Pancreas (tissue), 10 donors: ENCODE data around the gene B3GNT4. TPM values are rescaled to one million over a fixed set of nuclear protein-coding genes. Genes with fewer than 3 reads are reported as not detected.

ENCODE experiments used
- ATAC-seq, 4 donors: fragments of 200-7000 bp; cut with Tn5 transposase; one replicate each; pipeline versions ENCODE4 v1.8.0 to v1.9.1; 2020; ENCODE audit warnings: mild to moderate bottlenecking in 4 of 4, moderate library complexity in 4 of 4
- DNase-seq, 6 donors: peaks; one replicate each; pipeline ENCODE4 v3.0.0-alpha.2; 2020
- FAIRE-seq: peaks from 2 replicates; lab custom pipeline; 2012; peaks lifted over from hg19 to GRCh38; lab: Jason Lieb, UNC
- H3K27ac ChIP-seq, 4 donors: fragments of 200-600 bp; sonication (generic); 1 replicate in 3 of 4; 2 replicates in 1 of 4; pipeline versions ENCODE4 v1.5.0 to v1.8.0; 2020
- H3K27me3 ChIP-seq, 4 donors: fragments of 200-600 bp; one replicate each; pipeline ENCODE4 v1.8.0; 2021
- H3K36me3 ChIP-seq, 3 donors: fragments of 200-600 bp; sonication (generic) in 1 of 3; one replicate each; pipeline versions ENCODE4 v1.5.0 to v1.8.0; 2020 to 2021
- H3K4me1 ChIP-seq, 3 donors: fragments of 200-600 bp; one replicate each; pipeline ENCODE4 v1.8.0; 2021
- H3K4me3 ChIP-seq, 4 donors: fragments of 200-600 bp; sonication (generic) in 2 of 4; one replicate each; pipeline versions ENCODE4 v1.5.0 to v1.8.0; 2020 to 2021
- H3K9me3 ChIP-seq, 4 donors: fragments of 200-600 bp; one replicate each; pipeline ENCODE4 v1.8.0; 2021
- WGBS, 2 donors: extraction: QIAGEN DNeasy Blood & Tissue Kit; methylation state at CpG; one replicate each; pipeline ENCODE4 v1.1.7; 2013; 5-methylcytosine and 5-hydroxymethylcytosine counted together
- intact Hi-C, 3 donors: fragments of 100-400 bp; cut with DNase I; formaldehyde crosslinking; loops; one replicate each; pipeline versions ENCODE4 v1.11.1 to v1.14.2; 2022
- polyA plus RNA-seq, 2 donors: library from polyadenylated mRNA; stranded (reverse); fragments of 200-250 nt; gene quantifications; one replicate each; pipeline ENCODE4 v1.2.3, GENCODE V29; 2013
- total RNA-seq, 6 donors: library from RNA; stranded (reverse); fragmentation: NEBNext Ultra II Directional in 4 of 6; extraction: Animal tissue kit (Norgen Biotek cat#: 25700) in 4 of 6; gene quantifications; one replicate each; pipeline versions ENCODE4 v1.2.1 to v1.2.4, GENCODE V29; 2021 to 2023
- TF ChIP-seq, protein P1 (sequence below), 4 donors: fragments of 200-600 bp; sonication (generic) in 3 of 4; IDR thresholded peaks; one replicate each; pipeline versions ENCODE4 v1.5.0 to v1.8.0; 2021; ENCODE audit warnings: antibody characterized with exemption in 4 of 4
- donor health status: healthy with polysubstance abuse.
- donor health status: DM: no; HTN: no; CAD: no; lungs with moderate emphysema.
- donor health status: DM: no; HTN: no; CAD: no.
- donor health status: control.
- donor health status: control.
- donor health status: Bipolar disorder and iron deficiency.
- donor health status: DM: yes; HTN: yes; CAD: no.
- donor health status: DM: no; HTN: no; CAD: no.
- donor health status: DM: no; HTN: no; CAD: no.
- donor health status: DM: yes; HTN: yes; CAD: no.

Gene B3GNT4
- total and polyA plus RNA-seq, 8 donors, result 0.06 to 0.61 (median 0.22) TPM; not detected in 2

DNA sequence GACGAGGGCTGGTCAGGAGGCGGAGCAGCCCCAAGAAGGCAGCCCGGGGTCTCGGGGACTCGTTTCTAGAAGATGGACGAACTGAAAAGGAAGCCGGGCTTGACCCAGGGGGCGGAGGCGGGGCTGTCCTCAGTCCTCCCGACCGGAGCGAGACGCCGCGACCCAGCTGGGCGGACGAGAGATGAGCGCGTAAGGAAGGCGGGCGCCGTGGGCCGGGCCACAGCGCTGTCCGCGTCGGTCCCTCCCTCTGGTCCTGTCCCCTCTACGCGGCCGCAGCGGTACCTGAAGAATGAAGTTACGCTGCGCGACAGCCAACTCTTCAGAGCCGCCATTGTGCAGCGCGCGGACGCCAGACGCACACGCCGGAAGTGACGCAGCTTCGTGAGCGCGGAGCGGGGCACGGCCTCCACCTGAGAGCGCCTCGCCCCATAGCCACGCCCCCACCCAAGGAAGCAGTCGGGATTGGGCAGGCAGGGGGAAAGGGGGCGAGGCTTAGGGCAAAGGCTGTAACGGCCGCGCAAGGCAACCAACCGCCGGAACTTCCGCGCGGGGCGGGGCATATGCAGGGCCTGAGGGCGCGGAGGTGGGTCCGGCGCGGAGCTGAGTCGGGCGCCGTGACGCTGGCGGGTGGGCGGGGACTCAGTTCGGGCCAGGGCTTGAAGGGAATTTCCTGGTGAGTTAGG is 22.3 kb downstream of the B3GNT4 start, which contains the start of gene DIABLO:
DIABLO (minus strand) TSS at position 370 of the 683 bp plus-strand sequence; CDS start at position 332, 38 bp downstream.
- intact Hi-C loops, result no loop called here
- Histone ChIP-seq H3K27me3 (no peaks in the 10 kb centered on the region), H3K4me3 (peak within 1 kb of the TSS; percentile 88 to 99 (median 90)), H3K36me3 (peaks cover 0 to 16% (median 0%) of the 10 kb centered on the region in 3 donors), H3K27ac (peak within 1 kb of the TSS; percentile 87 to 94 (median 92)), H3K9me3 (no peaks in the 10 kb centered on the region), H3K4me1 (peaks cover 9 to 21% (median 15%) of the 10 kb centered on the region in 3 donors)
- FAIRE-seq, result peak; percentile 92
- DNase-seq, result peak; percentile 99 to 100 (median 100)
- peak; percentile 94 to 97 (median 95) for ATAC-seq
- WGBS, 2 donors, result 1% methylated on average over 58 to 74 of the region's 74 CpGs
- TF ChIP-seq, protein P1, sequence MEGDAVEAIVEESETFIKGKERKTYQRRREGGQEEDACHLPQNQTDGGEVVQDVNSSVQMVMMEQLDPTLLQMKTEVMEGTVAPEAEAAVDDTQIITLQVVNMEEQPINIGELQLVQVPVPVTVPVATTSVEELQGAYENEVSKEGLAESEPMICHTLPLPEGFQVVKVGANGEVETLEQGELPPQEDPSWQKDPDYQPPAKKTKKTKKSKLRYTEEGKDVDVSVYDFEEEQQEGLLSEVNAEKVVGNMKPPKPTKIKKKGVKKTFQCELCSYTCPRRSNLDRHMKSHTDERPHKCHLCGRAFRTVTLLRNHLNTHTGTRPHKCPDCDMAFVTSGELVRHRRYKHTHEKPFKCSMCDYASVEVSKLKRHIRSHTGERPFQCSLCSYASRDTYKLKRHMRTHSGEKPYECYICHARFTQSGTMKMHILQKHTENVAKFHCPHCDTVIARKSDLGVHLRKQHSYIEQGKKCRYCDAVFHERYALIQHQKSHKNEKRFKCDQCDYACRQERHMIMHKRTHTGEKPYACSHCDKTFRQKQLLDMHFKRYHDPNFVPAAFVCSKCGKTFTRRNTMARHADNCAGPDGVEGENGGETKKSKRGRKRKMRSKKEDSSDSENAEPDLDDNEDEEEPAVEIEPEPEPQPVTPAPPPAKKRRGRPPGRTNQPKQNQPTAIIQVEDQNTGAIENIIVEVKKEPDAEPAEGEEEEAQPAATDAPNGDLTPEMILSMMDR (IDR thresholded peaks at IDR 0.05), result no peak

DNA sequence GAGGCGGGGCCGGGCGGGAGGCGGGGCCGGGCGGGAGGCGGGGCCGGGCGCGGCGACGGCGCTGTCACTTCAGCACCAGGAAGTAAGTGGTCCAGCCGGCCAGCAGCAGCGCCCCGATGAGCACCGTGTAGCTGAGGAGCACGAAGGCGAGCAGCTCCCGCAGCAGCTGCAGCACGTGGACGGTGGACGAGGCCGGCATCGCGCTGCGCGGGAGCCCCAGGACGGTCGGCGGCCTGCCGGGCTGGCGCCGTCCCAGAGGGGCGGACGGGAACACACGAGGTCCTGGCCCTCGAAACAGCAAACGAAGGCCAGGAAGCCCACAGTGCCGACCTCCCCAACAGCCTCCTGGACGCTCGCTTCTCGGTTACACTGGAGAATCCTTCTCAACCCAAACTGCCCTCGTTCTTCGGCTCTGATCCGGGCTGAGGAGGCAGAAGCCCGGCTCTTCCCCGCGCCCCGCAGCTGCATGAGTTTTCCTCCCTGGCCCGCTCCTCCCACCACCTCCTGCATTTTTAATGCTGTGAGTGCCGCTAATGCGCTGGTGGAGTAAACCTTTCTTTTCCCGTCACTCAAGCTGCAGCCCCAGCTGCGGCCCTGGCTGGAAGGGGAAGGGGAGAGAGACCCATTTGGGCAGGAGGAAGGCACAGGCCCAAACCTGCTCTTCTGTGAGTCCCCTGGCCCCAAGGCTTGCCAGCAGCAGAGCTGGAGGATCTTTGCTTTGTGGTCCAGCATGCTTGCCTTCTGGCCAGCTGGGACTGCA is 23.0 kb downstream of the B3GNT4 start:
- Histone ChIP-seq H3K36me3 (peaks cover 0 to 16% (median 3%) of the 10 kb centered on the region in 3 donors), H3K9me3 (no peaks in the 10 kb centered on the region), H3K27me3 (no peaks in the 10 kb centered on the region), H3K27ac (peak overlapping the region in 1 of 4 donors; percentile 57), H3K4me3 (peak overlapping the region in 2 of 4 donors; percentile 32 to 48), H3K4me1 (peaks cover 9 to 21% (median 15%) of the 10 kb centered on the region in 3 donors)
- no peak for FAIRE-seq
- 6 to 9% methylated on average over 50 to 55 of the region's 55 CpGs for WGBS, 2 donors
- ATAC-seq, result no peak
- intact Hi-C loops, result no loop called here
- peak in 2 of 6 donors; percentile 33 to 49 for DNase-seq
- TF ChIP-seq, protein P1 (IDR thresholded peaks at IDR 0.05), result no peak

DNA sequence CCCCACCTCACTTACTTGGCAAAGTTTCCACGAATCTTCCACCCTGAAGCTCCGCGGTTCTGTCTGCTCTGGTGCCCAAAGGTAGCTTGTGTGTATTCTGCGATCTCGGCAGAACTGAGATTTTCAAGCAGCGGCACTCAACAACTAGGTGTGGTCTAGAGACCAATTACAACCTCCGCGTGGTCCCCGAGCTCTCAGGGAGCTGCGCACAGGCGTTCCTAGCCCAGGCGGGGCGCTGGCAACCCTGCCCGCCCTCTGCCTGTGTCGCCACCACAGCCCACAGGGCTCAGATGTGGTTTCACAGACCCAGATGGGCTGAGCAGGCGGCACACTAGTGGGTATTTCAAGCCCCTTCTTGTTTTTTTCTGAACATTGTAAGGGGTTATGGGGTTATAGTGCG is 23.8 kb downstream of the B3GNT4 start:
- peaks cover 0 to 13% (median 10%) of the 10 kb centered on the region in 3 donors for H3K36me3 ChIP-seq
- H3K27ac ChIP-seq, result no peak overlapping the region
- no peak overlapping the region for H3K4me3 ChIP-seq
- H3K9me3 ChIP-seq, result no peaks in the 10 kb centered on the region
- 93 to 94% methylated on average over 17 of the region's 17 CpGs for WGBS, 2 donors
- DNase-seq, result peak in 1 of 6 donors; percentile 18
- intact Hi-C loops, result no loop called here
- H3K4me1 ChIP-seq, result peaks cover 9 to 21% (median 15%) of the 10 kb centered on the region in 3 donors
- no peak for ATAC-seq
- TF ChIP-seq, protein P1 (IDR thresholded peaks at IDR 0.05), result no peak
- no peaks in the 10 kb centered on the region for H3K27me3 ChIP-seq
- FAIRE-seq, result no peak

DNA sequence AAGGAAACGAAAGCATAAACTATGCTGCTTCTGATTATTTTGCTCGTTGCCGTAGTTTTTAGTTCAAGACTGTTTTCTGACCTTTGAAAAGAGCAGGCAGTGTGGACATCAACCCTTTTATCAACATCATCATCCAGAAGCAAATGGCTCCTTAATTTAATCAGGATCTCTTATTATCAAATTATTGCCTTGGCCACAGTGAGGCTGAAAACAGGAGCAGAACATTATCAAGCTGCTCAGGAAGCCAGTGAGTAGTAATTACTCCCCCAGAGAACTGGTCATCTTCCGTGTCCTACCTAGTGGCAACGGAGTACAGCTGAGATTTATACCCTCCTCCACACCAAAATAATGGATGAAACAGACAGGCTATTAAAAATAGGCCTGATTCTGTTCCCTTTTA is 24.6 kb downstream of the B3GNT4 start:
- Histone ChIP-seq H3K36me3 (peaks cover 0 to 10% (median 8%) of the 10 kb centered on the region in 3 donors), H3K4me3 (no peak overlapping the region), H3K27me3 (no peaks in the 10 kb centered on the region), H3K9me3 (no peaks in the 10 kb centered on the region), H3K27ac (no peak overlapping the region), H3K4me1 (peaks cover 9 to 21% (median 15%) of the 10 kb centered on the region in 3 donors)
- DNase-seq (no peak), FAIRE-seq (no peak), ATAC-seq (no peak)
- intact Hi-C loops, result no loop called here
- TF ChIP-seq, protein P1 (IDR thresholded peaks at IDR 0.05), result no peak
- 88 to 96% methylated on average over 5 of the region's 5 CpGs for WGBS, 2 donors
